ENCODE data around the gene CHTF18.

DNA sequence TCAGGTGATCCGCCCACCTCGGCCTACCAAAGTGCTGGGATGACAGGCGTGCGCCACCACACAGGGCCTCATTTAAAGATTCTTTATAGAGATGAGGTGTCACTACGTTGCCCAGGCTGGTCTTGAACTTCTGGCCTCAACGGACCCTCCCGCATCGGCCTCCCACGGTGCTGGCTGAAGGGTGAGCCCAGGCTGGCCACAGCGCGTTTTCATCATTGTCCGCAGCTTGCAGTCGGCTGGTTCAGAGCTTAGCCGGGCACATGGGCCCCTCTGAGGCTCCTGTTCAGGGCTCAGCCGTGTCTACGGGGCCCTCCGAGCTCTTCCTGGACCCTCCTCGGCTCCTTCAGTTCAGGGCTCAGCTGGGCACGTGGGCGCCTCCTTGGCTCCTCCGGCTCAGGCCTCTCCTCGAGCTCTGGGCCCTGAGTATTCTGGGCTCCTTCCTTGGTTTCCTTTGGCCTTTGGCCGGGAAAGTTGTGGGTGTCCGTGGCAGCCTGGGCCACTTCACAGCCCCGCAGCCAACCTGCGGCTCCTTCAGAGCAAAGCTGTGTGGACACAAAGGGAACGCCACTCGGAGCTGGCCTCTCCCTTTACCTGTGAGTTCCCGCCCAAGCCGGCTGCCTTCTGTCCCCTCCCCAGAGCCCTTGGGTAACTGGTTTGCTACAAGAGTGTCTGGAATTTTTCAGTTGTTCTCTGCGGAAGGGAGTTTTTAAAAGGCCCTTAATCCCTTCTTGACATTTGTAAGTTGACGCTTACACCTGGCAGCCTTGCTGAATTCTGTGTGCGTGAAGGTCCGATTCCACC lies 29.1 kb upstream of the CHTF18 start:
- TF ChIP-seq, protein P1, sequence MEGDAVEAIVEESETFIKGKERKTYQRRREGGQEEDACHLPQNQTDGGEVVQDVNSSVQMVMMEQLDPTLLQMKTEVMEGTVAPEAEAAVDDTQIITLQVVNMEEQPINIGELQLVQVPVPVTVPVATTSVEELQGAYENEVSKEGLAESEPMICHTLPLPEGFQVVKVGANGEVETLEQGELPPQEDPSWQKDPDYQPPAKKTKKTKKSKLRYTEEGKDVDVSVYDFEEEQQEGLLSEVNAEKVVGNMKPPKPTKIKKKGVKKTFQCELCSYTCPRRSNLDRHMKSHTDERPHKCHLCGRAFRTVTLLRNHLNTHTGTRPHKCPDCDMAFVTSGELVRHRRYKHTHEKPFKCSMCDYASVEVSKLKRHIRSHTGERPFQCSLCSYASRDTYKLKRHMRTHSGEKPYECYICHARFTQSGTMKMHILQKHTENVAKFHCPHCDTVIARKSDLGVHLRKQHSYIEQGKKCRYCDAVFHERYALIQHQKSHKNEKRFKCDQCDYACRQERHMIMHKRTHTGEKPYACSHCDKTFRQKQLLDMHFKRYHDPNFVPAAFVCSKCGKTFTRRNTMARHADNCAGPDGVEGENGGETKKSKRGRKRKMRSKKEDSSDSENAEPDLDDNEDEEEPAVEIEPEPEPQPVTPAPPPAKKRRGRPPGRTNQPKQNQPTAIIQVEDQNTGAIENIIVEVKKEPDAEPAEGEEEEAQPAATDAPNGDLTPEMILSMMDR (IDR thresholded peaks at IDR 0.05 in 2 of 3, conservative IDR thresholded peaks at IDR 0.05 in 1 of 3; ENCODE audit: insufficient read depth in 2 of 3, low read depth in 1 of 3, low read length in 3 of 3), result no peak
- TF ChIP-seq, protein P2, sequence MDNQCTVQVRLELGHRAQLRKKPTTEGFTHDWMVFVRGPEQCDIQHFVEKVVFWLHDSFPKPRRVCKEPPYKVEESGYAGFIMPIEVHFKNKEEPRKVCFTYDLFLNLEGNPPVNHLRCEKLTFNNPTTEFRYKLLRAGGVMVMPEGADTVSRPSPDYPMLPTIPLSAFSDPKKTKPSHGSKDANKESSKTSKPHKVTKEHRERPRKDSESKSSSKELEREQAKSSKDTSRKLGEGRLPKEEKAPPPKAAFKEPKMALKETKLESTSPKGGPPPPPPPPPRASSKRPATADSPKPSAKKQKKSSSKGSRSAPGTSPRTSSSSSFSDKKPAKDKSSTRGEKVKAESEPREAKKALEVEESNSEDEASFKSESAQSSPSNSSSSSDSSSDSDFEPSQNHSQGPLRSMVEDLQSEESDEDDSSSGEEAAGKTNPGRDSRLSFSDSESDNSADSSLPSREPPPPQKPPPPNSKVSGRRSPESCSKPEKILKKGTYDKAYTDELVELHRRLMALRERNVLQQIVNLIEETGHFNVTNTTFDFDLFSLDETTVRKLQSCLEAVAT (IDR thresholded peaks at IDR 0.05), result no peak
- TF ChIP-seq USF2 (CRISPR knock-in tag; IDR thresholded peaks at IDR 0.05) (no peak), TAF1 (IDR thresholded peaks at IDR 0.05; ENCODE audit: control insufficient read depth, extremely low read depth, insufficient read depth, low read length, severe bottlenecking) (no peak)
- TF ChIP-seq, protein P3, sequence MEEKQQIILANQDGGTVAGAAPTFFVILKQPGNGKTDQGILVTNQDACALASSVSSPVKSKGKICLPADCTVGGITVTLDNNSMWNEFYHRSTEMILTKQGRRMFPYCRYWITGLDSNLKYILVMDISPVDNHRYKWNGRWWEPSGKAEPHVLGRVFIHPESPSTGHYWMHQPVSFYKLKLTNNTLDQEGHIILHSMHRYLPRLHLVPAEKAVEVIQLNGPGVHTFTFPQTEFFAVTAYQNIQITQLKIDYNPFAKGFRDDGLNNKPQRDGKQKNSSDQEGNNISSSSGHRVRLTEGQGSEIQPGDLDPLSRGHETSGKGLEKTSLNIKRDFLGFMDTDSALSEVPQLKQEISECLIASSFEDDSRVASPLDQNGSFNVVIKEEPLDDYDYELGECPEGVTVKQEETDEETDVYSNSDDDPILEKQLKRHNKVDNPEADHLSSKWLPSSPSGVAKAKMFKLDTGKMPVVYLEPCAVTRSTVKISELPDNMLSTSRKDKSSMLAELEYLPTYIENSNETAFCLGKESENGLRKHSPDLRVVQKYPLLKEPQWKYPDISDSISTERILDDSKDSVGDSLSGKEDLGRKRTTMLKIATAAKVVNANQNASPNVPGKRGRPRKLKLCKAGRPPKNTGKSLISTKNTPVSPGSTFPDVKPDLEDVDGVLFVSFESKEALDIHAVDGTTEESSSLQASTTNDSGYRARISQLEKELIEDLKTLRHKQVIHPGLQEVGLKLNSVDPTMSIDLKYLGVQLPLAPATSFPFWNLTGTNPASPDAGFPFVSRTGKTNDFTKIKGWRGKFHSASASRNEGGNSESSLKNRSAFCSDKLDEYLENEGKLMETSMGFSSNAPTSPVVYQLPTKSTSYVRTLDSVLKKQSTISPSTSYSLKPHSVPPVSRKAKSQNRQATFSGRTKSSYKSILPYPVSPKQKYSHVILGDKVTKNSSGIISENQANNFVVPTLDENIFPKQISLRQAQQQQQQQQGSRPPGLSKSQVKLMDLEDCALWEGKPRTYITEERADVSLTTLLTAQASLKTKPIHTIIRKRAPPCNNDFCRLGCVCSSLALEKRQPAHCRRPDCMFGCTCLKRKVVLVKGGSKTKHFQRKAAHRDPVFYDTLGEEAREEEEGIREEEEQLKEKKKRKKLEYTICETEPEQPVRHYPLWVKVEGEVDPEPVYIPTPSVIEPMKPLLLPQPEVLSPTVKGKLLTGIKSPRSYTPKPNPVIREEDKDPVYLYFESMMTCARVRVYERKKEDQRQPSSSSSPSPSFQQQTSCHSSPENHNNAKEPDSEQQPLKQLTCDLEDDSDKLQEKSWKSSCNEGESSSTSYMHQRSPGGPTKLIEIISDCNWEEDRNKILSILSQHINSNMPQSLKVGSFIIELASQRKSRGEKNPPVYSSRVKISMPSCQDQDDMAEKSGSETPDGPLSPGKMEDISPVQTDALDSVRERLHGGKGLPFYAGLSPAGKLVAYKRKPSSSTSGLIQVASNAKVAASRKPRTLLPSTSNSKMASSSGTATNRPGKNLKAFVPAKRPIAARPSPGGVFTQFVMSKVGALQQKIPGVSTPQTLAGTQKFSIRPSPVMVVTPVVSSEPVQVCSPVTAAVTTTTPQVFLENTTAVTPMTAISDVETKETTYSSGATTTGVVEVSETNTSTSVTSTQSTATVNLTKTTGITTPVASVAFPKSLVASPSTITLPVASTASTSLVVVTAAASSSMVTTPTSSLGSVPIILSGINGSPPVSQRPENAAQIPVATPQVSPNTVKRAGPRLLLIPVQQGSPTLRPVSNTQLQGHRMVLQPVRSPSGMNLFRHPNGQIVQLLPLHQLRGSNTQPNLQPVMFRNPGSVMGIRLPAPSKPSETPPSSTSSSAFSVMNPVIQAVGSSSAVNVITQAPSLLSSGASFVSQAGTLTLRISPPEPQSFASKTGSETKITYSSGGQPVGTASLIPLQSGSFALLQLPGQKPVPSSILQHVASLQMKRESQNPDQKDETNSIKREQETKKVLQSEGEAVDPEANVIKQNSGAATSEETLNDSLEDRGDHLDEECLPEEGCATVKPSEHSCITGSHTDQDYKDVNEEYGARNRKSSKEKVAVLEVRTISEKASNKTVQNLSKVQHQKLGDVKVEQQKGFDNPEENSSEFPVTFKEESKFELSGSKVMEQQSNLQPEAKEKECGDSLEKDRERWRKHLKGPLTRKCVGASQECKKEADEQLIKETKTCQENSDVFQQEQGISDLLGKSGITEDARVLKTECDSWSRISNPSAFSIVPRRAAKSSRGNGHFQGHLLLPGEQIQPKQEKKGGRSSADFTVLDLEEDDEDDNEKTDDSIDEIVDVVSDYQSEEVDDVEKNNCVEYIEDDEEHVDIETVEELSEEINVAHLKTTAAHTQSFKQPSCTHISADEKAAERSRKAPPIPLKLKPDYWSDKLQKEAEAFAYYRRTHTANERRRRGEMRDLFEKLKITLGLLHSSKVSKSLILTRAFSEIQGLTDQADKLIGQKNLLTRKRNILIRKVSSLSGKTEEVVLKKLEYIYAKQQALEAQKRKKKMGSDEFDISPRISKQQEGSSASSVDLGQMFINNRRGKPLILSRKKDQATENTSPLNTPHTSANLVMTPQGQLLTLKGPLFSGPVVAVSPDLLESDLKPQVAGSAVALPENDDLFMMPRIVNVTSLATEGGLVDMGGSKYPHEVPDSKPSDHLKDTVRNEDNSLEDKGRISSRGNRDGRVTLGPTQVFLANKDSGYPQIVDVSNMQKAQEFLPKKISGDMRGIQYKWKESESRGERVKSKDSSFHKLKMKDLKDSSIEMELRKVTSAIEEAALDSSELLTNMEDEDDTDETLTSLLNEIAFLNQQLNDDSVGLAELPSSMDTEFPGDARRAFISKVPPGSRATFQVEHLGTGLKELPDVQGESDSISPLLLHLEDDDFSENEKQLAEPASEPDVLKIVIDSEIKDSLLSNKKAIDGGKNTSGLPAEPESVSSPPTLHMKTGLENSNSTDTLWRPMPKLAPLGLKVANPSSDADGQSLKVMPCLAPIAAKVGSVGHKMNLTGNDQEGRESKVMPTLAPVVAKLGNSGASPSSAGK (IDR thresholded peaks at IDR 0.05), result no peak
- TF ChIP-seq, protein P4, sequence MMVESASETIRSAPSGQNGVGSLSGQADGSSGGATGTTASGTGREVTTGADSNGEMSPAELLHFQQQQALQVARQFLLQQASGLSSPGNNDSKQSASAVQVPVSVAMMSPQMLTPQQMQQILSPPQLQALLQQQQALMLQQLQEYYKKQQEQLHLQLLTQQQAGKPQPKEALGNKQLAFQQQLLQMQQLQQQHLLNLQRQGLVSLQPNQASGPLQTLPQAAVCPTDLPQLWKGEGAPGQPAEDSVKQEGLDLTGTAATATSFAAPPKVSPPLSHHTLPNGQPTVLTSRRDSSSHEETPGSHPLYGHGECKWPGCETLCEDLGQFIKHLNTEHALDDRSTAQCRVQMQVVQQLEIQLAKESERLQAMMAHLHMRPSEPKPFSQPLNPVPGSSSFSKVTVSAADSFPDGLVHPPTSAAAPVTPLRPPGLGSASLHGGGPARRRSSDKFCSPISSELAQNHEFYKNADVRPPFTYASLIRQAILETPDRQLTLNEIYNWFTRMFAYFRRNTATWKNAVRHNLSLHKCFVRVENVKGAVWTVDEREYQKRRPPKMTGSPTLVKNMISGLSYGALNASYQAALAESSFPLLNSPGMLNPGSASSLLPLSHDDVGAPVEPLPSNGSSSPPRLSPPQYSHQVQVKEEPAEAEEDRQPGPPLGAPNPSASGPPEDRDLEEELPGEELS (CRISPR knock-in tag; IDR thresholded peaks at IDR 0.05; ENCODE audit: borderline replicate concordance), result no peak
